GM19324 (cell line): ENCODE results near the gene SMIM10L2A.
"Not testable (repeated sequence)": the region's sequence is repeated elsewhere in the genome, so short reads cannot be mapped to it uniquely, and the experiment has no call there.

Source experiments
- ATAC-seq: cut with Tn5 transposase; IDR thresholded peaks from one replicate; pipeline ENCODE4 v1.9.1; 2021; ENCODE audit warnings: mild to moderate bottlenecking, moderate library complexity; ENCODE audit not compliant: unreplicated experiment, low FRiP score

SMIM10L2A gene

GRCh38 chrX:135421932-135422809 is at the start of gene SMIM10L2A:
TSS of gene SMIM10L2A (plus strand) at chrX:135421944. CDS start at chrX:135422132, 188 bp downstream.
- ATAC-seq, result peak; percentile 38

GRCh38 chrX:135373357-135373756 is 48.4 kb upstream of the SMIM10L2A start:
- no peak for ATAC-seq

GRCh38 chrX:135382260-135382659 is 39.5 kb upstream of the SMIM10L2A start:
- no peak for ATAC-seq

- ATAC-seq, result no peak
Observed at GRCh38 chrX:135383249-135383648, 38.5 kb upstream of the SMIM10L2A start.

GRCh38 chrX:135384161-135384836 is 37.4 kb upstream of the SMIM10L2A start:
- no peak for ATAC-seq

GRCh38 chrX:135388841-135389240 is 32.9 kb upstream of the SMIM10L2A start:
- ATAC-seq, result no peak

- ATAC-seq, result no peak
Observed at GRCh38 chrX:135389243-135389642, 32.5 kb upstream of the SMIM10L2A start.

- no peak for ATAC-seq
Observed at GRCh38 chrX:135389717-135390116, 32.0 kb upstream of the SMIM10L2A start.

- no peak for ATAC-seq
Observed at GRCh38 chrX:135391734-135392133, 30.0 kb upstream of the SMIM10L2A start.

GRCh38 chrX:135393051-135393450 is 28.7 kb upstream of the SMIM10L2A start:
- no peak for ATAC-seq

- no peak for ATAC-seq
Observed at GRCh38 chrX:135395064-135395463, 26.7 kb upstream of the SMIM10L2A start.

GRCh38 chrX:135396109-135396508 is 25.6 kb upstream of the SMIM10L2A start:
- ATAC-seq, result no peak

- no peak for ATAC-seq
Observed at GRCh38 chrX:135396566-135396965, 25.2 kb upstream of the SMIM10L2A start.

- ATAC-seq, result no peak
Observed at GRCh38 chrX:135397652-135398051, 24.1 kb upstream of the SMIM10L2A start.

- ATAC-seq, result no peak
Observed at GRCh38 chrX:135403374-135403773, 18.4 kb upstream of the SMIM10L2A start.

GRCh38 chrX:135406428-135406827 is 15.3 kb upstream of the SMIM10L2A start:
- not testable (repeated sequence) for ATAC-seq

GRCh38 chrX:135408794-135409193 is 12.9 kb upstream of the SMIM10L2A start:
- no peak for ATAC-seq

GRCh38 chrX:135410861-135411627 is 10.7 kb upstream of the SMIM10L2A start:
- no peak for ATAC-seq

GRCh38 chrX:135411893-135412292 is 9.9 kb upstream of the SMIM10L2A start:
- no peak for ATAC-seq

- no peak for ATAC-seq
Observed at GRCh38 chrX:135416546-135416945, 5.2 kb upstream of the SMIM10L2A start.

- no peak for ATAC-seq
Observed at GRCh38 chrX:135420831-135421230, 913 bp upstream of the SMIM10L2A start.
